K562 (cell line): Measurements from ENCODE around the gene MEIS2. TPM values are rescaled to one million over a fixed set of nuclear protein-coding genes. Genes with fewer than 3 reads are reported as not detected.

Source experiments
- ATAC-seq: fragments of 200-7000 bp; cut with Tn5 transposase; 3 replicates; pipeline ENCODE4 v1.9.1; 2020; ENCODE audit warnings: moderate library complexity
- BruUV-seq: library from RNA; stranded (reverse); fragments of 400-500 nt; replicated peaks from 2 replicates; lab custom pipeline; 2021; lab: Mats Ljungman, UMichigan
- CTCF ChIA-PET: fragments of 300-600 bp; formaldehyde crosslinking; extraction: SDS; loops from one replicate; lab custom pipeline; 2021; ENCODE audit warnings: low intra/inter-chr PET ratio; lab: Yijun Ruan, JAX
- POLR2A ChIA-PET: fragments of 300-600, 350-650 bp; sonication (Branson Sonifier 250); formaldehyde crosslinking; extraction: SDS; loops from one replicate; lab custom pipeline; 2021; ENCODE audit warnings: antibody characterized with exemption, inconsistent platforms; lab: Yijun Ruan, JAX
- DNase-seq, 4 experiments: peaks; one replicate each; pipeline versions ENCODE4 v3.0.0 to v3.0.0-alpha.2; 2011 to 2018; ENCODE audit warnings: low spot score in 3 of 4, mixed read lengths in 3 of 4; ENCODE audit errors: extremely low read depth in 1 of 4
- FAIRE-seq: peaks from 2 replicates; lab custom pipeline; 2011; peaks lifted over from hg19 to GRCh38; lab: Jason Lieb, UNC
- H2AFZ ChIP-seq: 2 replicates; pipeline ENCODE4 v1.6.0; 2011; ENCODE audit warnings: low read depth, low read length, control low read depth, inconsistent platforms
- H3K27ac ChIP-seq: fragments of 200-600 bp; 3 replicates; pipeline ENCODE4 v1.8.0; 2011; ENCODE audit warnings: low read depth, mild to moderate bottlenecking, control low read depth, inconsistent platforms, low read length, moderate library complexity, mixed read lengths; ENCODE audit errors: extremely low read depth
- H3K27me3 ChIP-seq, 2 experiments: fragments of 300-600 bp in 1 of 2; 2 replicates in 1 of 2; 3 replicates in 1 of 2; pipeline versions ENCODE4 v1.6.0 to v1.8.0; 2011; ENCODE audit warnings: inconsistent platforms in 2 of 2, low read length in 2 of 2, mild to moderate bottlenecking in 1 of 2, mixed read lengths in 1 of 2, moderate library complexity in 1 of 2; ENCODE audit not compliant: control insufficient read depth in 2 of 2, insufficient read depth in 2 of 2
- H3K36me3 ChIP-seq: fragments of 300-600 bp; 3 replicates; pipeline ENCODE4 v1.8.0; 2011; ENCODE audit warnings: mild to moderate bottlenecking, low read length, inconsistent platforms; ENCODE audit not compliant: control insufficient read depth, insufficient read depth
- H3K4me1 ChIP-seq, 2 experiments: fragments of 200-600 bp in 1 of 2; replicated peaks in 1 of 2; 2 replicates in 1 of 2; 3 replicates in 1 of 2; pipeline versions ENCODE4 v1.5.1 to v1.8.0; 2011; ENCODE audit warnings: inconsistent platforms in 2 of 2, low read length in 2 of 2, mild to moderate bottlenecking in 1 of 2, mixed read lengths in 1 of 2, moderate library complexity in 1 of 2; ENCODE audit not compliant: control insufficient read depth in 2 of 2, insufficient read depth in 2 of 2
- H3K4me2 ChIP-seq: 2 replicates; pipeline ENCODE4 v1.6.1; 2011; ENCODE audit warnings: low read length, control low read depth, inconsistent platforms, mixed read lengths; ENCODE audit not compliant: insufficient read depth
- H3K4me3 ChIP-seq: fragments of 200-600 bp; sonication (generic), shearing (Covaris generic); 2 replicates; pipeline ENCODE4 v1.5.1; 2016; ENCODE audit warnings: control low read depth, inconsistent platforms
- H3K79me2 ChIP-seq: fragments of 200-600 bp; 3 replicates; pipeline ENCODE4 v1.8.0; 2011; ENCODE audit warnings: low read length, inconsistent platforms; ENCODE audit not compliant: control insufficient read depth, insufficient read depth
- H3K9ac ChIP-seq, 2 experiments: 2 replicates each; pipeline versions ENCODE4 v1.6.0 to v1.6.1; 2011; ENCODE audit warnings: low read depth in 2 of 2, low read length in 2 of 2, control low read depth in 1 of 2, inconsistent platforms in 1 of 2, mild to moderate bottlenecking in 1 of 2, mixed read lengths in 1 of 2; ENCODE audit not compliant: insufficient read depth in 1 of 2
- H3K9me1 ChIP-seq: one replicate; pipeline ENCODE4 v1.6.0; 2011; ENCODE audit warnings: inconsistent platforms, mild to moderate bottlenecking, low read length, moderate library complexity; ENCODE audit not compliant: control insufficient read depth, insufficient read depth
- H3K9me3 ChIP-seq: replicated peaks from 2 replicates; pipeline ENCODE4 v1.5.1; 2011; ENCODE audit warnings: low read depth, low read length, inconsistent platforms; ENCODE audit not compliant: control insufficient read depth, insufficient read depth
- H4K20me1 ChIP-seq: replicated peaks from 2 replicates; pipeline ENCODE4 v1.6.1; 2011; ENCODE audit warnings: low read length, inconsistent platforms, mixed read lengths; ENCODE audit not compliant: control insufficient read depth, insufficient read depth
- C11orf30 ChIP-seq: fragments of 450-650 bp; IDR thresholded peaks from 2 replicates; pipeline ENCODE4 v1.6.1; 2016; ENCODE audit warnings: low read depth, mild to moderate bottlenecking
- SRSF7 ChIP-seq: fragments of 200-400 bp; formaldehyde crosslinking; optimal IDR thresholded peaks from 2 replicates; pipeline ENCODE3; 2017; ENCODE audit warnings: mild to moderate bottlenecking, low read depth, low read length
- ZNF232 ChIP-seq: sonication (generic); formaldehyde crosslinking; IDR thresholded peaks from 2 replicates; pipeline ENCODE4 v1.8.0; 2022; ENCODE audit warnings: mild to moderate bottlenecking, missing genetic modification reagents
- ZNF24 ChIP-seq: fragments of 450-650 bp; IDR thresholded peaks from 2 replicates; pipeline ENCODE4 v1.6.1; 2016
- WGBS: fragments of 100-300 bp; shearing (Covaris generic); methylation state at CpG from one replicate; pipeline ENCODE4 v1.1.6; 2016; ENCODE audit warnings: low coverage, mixed read lengths; ENCODE audit not compliant: insufficient coverage; ENCODE audit errors: missing lambda C conversion rate; 5-methylcytosine and 5-hydroxymethylcytosine counted together
- in situ Hi-C: fragments of 300-500 bp; cut with MboI; formaldehyde crosslinking; loops from 4 replicates; pipeline ENCODE4 v1.15.0; 2018; ENCODE audit warnings: inconsistent platforms, mixed read lengths
- intact Hi-C: fragments of 100-400 bp; cut with micrococcal nuclease; formaldehyde crosslinking; loops from 2 replicates; pipeline ENCODE4 v1.14.2; 2022
- polyA plus RNA-seq, 8 experiments: library from polyadenylated mRNA; depleted of rRNA in 4 of 8; stranded (reverse) in 5 of 8; unstranded in 3 of 8; fragments of >200 nt; fragmentation: Nextera tagmentation in 2 of 8; fragmentation: Illumina TruSeq in 1 of 8; extraction: Ambion mirVana in 2 of 8; extraction: Trizol in 1 of 8; gene quantifications; 2 replicates each; pipeline versions ENCODE4 v1.2.1 to v1.2.3, GENCODE V29; 2011 to 2014; ENCODE audit warnings: inconsistent platforms in 1 of 8, missing spikeins in 1 of 8
- total RNA-seq, 7 experiments: library from RNA; depleted of rRNA in 6 of 7; stranded (reverse); fragments of >200 nt in 6 of 7; fragmentation: Illumina TruSeq in 2 of 7; extraction: Trizol in 2 of 7; gene quantifications; 2 replicates each; pipeline versions ENCODE4 v1.2.1 to v1.2.3, GENCODE V29; 2011 to 2021; ENCODE audit warnings: low replicate concordance in 1 of 7
- TF ChIP-seq, protein P1 (sequence below), 3 experiments: IDR thresholded peaks in 2 of 3; conservative IDR thresholded peaks in 1 of 3; 2 replicates each; pipeline ENCODE4 v1.5.1; 2011 to 2012; ENCODE audit warnings: low read length in 3 of 3, mild to moderate bottlenecking in 3 of 3, control low read depth in 2 of 3, improper control_type of control experiment in 1 of 3, inconsistent platforms in 1 of 3, low read depth in 1 of 3, mixed read lengths in 1 of 3, moderate library complexity in 1 of 3; ENCODE audit not compliant: insufficient read depth in 2 of 3

The MEIS2 gene
- total and polyA plus RNA-seq, 9 of the 15 experiments (the other 6 are each of a cell fraction or from before 2014, with no cell fraction given), result 7.5 to 64.2 (median 22.3) TPM

DNA sequence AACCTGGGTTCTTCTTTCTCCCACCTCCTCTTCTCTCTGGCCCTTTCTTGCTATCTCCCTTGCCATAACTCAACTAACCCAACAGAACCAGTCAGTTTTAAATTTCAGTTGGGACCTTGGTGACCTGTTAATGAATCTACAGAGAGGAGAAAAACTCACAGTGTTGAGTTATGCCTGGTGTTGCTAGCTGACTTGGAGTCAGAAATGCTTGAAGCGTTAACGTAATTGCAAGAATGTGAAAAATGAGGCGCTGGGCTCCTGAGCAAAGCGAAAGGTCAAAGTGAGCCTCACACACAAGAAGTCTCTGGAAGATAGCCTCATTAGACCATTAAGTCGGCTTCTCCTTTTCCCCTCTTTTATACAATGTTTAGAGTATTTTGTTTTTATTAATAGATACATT is 18.4 kb downstream of the MEIS2 start (continued):
- TF ChIP-seq, protein P1, sequence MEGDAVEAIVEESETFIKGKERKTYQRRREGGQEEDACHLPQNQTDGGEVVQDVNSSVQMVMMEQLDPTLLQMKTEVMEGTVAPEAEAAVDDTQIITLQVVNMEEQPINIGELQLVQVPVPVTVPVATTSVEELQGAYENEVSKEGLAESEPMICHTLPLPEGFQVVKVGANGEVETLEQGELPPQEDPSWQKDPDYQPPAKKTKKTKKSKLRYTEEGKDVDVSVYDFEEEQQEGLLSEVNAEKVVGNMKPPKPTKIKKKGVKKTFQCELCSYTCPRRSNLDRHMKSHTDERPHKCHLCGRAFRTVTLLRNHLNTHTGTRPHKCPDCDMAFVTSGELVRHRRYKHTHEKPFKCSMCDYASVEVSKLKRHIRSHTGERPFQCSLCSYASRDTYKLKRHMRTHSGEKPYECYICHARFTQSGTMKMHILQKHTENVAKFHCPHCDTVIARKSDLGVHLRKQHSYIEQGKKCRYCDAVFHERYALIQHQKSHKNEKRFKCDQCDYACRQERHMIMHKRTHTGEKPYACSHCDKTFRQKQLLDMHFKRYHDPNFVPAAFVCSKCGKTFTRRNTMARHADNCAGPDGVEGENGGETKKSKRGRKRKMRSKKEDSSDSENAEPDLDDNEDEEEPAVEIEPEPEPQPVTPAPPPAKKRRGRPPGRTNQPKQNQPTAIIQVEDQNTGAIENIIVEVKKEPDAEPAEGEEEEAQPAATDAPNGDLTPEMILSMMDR (IDR thresholded peaks at IDR 0.05 in 2 of 3, conservative IDR thresholded peaks at IDR 0.05 in 1 of 3; ENCODE audit: insufficient read depth in 2 of 3, low read depth in 1 of 3, low read length in 3 of 3), result no peak
- TF ChIP-seq ZNF232 (CRISPR knock-in tag), result no peak

DNA sequence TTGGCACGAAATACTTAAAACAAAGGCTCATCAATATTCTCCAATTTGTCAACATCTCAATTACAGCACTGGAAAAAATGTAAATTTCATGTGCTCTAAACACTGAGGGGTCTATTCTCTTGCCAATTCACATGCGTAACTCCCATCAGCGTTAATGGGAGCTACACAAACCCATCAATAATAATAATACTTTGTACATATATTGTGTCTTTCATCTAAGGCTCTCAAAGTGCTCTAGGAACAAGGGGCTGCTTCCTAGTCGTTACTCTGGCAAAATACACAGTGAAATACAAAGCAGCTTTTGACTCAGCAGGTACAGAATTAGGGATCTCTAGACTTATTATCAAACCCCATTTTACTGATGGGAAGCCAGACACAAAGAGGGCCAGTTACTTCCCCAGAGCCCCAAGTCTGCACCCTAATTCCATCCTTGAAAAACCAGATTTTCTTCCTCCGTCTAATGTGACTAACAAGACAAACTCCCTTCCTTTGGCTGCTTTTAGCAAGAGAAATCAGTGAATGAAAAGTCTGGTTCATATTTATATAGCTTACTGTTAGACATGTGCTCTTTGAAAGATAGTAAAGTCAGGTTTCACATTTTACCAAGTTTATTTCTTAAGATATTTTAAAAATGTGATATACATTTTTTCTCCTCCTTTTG is 20.0 kb downstream of the MEIS2 start:
- H3K9ac ChIP-seq, result no peak overlapping the region
- in situ Hi-C loops (no loop called here), intact Hi-C loops (no loop called here)
- peaks cover 0 to 3% of the 10 kb centered on the region in 2 experiments; a peak in 1 of 5 replicates for H3K4me1 ChIP-seq
- H3K27me3 ChIP-seq, result no peaks in the 10 kb centered on the region
- no peak overlapping the region for H3K27ac ChIP-seq
- POLR2A ChIA-PET, result interaction anchor here (0.6 to 1.5 kb wide), 3 partner anchors 10 to 61 kb away, joined by 3 to 6 read pairs (median 3); no protein-coding TSS in a partner anchor
- peaks cover 85% of the 10 kb centered on the region for H3K36me3 ChIP-seq
- H3K9me3 ChIP-seq, result no peaks in the 10 kb centered on the region
- H3K4me2 ChIP-seq, result no peak overlapping the region
- ATAC-seq, result no peak
- H2AFZ ChIP-seq, result no peak overlapping the region
- no TSS peak for BruUV-seq
- CTCF ChIA-PET, result no interaction called here
- TF ChIP-seq SRSF7, result no peak
- no peak for TF ChIP-seq ZNF24
- TF ChIP-seq C11orf30, result no peak
- H3K4me3 ChIP-seq, result no peak overlapping the region
- H3K79me2 ChIP-seq, result peaks cover 7% of the 10 kb centered on the region; the same call in 2 of the 3 replicates
- no peaks in the 10 kb centered on the region for H4K20me1 ChIP-seq
- WGBS, result 82% methylated on average over 5 of the region's 5 CpGs
- no peaks in the 10 kb centered on the region for H3K9me1 ChIP-seq
- no peak for DNase-seq
- FAIRE-seq, result no peak
